ENCODE results near the gene SSR2. TPM values are rescaled to one million over a fixed set of nuclear protein-coding genes. Genes with fewer than 3 reads are reported as not detected.

Gene SSR2
- total and polyA plus RNA-seq, 2 experiments from 2014 or later: 136 to 291 TPM

GRCh38 chr1:156001662-156002171 lies 19.0 kb downstream of the SSR2 start (continued):
- TF ChIP-seq ZNF462 (CRISPR knock-in tag; IDR thresholded peaks at IDR 0.05): no peak
- TF ChIP-seq CREB1 (CRISPR knock-in tag; IDR thresholded peaks at IDR 0.05; ENCODE audit: low read depth): no peak
- no peak for TF ChIP-seq ETS1 (IDR thresholded peaks at IDR 0.05)
- TF ChIP-seq STAT1 (IDR thresholded peaks at IDR 0.05; ENCODE audit: unreplicated experiment): no peak

GRCh38 chr1:156001021-156001661 lies 19.6 kb downstream of the SSR2 start:
- no peak overlapping the region for H3K4me2 ChIP-seq
- ATAC-seq: no peak
- no peak overlapping the region for H3K4me3 Mint-ChIP-seq
- DNase-seq (ENCODE audit: low spot score): no peak
- H3K4me1 ChIP-seq (ENCODE audit: insufficient read depth): peaks cover 4% of the 10 kb centered on the region; the same call in 1 of the 2 replicates
- H3K9me2 ChIP-seq (ENCODE audit: insufficient read depth): no peaks in the 10 kb centered on the region
- H3F3A ChIP-seq (replicated peaks; ENCODE audit: low read depth): no peaks in the 10 kb centered on the region
- no peaks in the 10 kb centered on the region for H4K20me1 ChIP-seq (replicated peaks; ENCODE audit: insufficient read depth)
- no peaks in the 10 kb centered on the region for H3K36me3 Mint-ChIP-seq (ENCODE audit: low read depth)
- H3K4me1 Mint-ChIP-seq: peaks cover 7% of the 10 kb centered on the region
- no peaks in the 10 kb centered on the region for H3K79me2 ChIP-seq (replicated peaks; ENCODE audit: insufficient read depth)
- no peak overlapping the region for H2AFZ ChIP-seq
- H3K27ac ChIP-seq (ENCODE audit: low read depth): no peak overlapping the region
- H3K27ac Mint-ChIP-seq: no peak overlapping the region
- no peaks in the 10 kb centered on the region for H3K36me3 ChIP-seq (ENCODE audit: insufficient read depth)
- no peaks in the 10 kb centered on the region for H3K9me3 Mint-ChIP-seq
- H3K27me3 Mint-ChIP-seq (ENCODE audit: insufficient read depth, low read depth, poor library complexity): peaks cover 3% of the 10 kb centered on the region
- H3K4me3 ChIP-seq: no peak overlapping the region
- no peaks in the 10 kb centered on the region for H3K27me3 ChIP-seq (ENCODE audit: insufficient read depth)
- no peak for TF ChIP-seq NANOG (IDR thresholded peaks at IDR 0.05; ENCODE audit: borderline replicate concordance)
- no peak for TF ChIP-seq EZH2phosphoT487 (IDR thresholded peaks at IDR 0.05; ENCODE audit: unreplicated experiment)
- no peak for TF ChIP-seq EZH2 (IDR thresholded peaks at IDR 0.05; ENCODE audit: low read depth, unreplicated experiment)
